22Rv1 (cell line): ENCODE measurements around the gene ATG4B.
A peak's percentile ranks its signal among the peaks of the same experiment; 100 is the strongest.
"Not testable (repeated sequence)": the region's sequence is repeated elsewhere in the genome, so short reads cannot be mapped to it uniquely, and the experiment has no call there.

ENCODE experiments used
- H3K27ac ChIP-seq: fragments of 450-650 bp; 2 replicates; pipeline ENCODE4 v1.5.1; 2017
- CTCF ChIP-seq: fragments of 450-650 bp; IDR thresholded peaks from 2 replicates; pipeline ENCODE4 v1.5.1; 2017; ENCODE audit warnings: mild to moderate bottlenecking
- ZFX ChIP-seq: fragments of 450-650 bp; IDR thresholded peaks from 2 replicates; pipeline ENCODE4 v1.6.1; 2017; ENCODE audit warnings: antibody characterized with exemption, borderline replicate concordance

ATG4B gene

GRCh38 chr2:241637018-241637794, at the start of gene ATG4B, which contains the start of gene THAP4:
ATG4B (plus strand) TSS chr2:241637693; CDS start chr2:241637715, 22 bp downstream.
THAP4 (minus strand) TSS chr2:241637158; CDS start chr2:241637017, 141 bp downstream.
- TF ChIP-seq ZFX = no peak
- no peak for TF ChIP-seq CTCF
- peak within 1 kb of the TSS; percentile 94 for H3K27ac ChIP-seq

GRCh38 chr2:241589863-241590262, 47.6 kb upstream of the ATG4B start:
- H3K27ac ChIP-seq = not testable (repeated sequence)

- H3K27ac ChIP-seq = not testable (repeated sequence)
These were observed 46.7 kb upstream of the ATG4B start for GRCh38 chr2:241590496-241591455.

- TF ChIP-seq CTCF = no peak
- no peak for TF ChIP-seq ZFX
- no peak overlapping the region for H3K27ac ChIP-seq
These were observed 45.2 kb upstream of the ATG4B start for GRCh38 chr2:241592126-241592845.

GRCh38 chr2:241593271-241593670, 44.2 kb upstream of the ATG4B start:
- no peak overlapping the region for H3K27ac ChIP-seq
- TF ChIP-seq CTCF (no peak), ZFX (no peak)

- TF ChIP-seq ZFX = no peak
- peak; percentile 40 for TF ChIP-seq CTCF
- H3K27ac ChIP-seq = no peak overlapping the region
These were observed 41.8 kb upstream of the ATG4B start for GRCh38 chr2:241595600-241596140.

- H3K27ac ChIP-seq = no peak overlapping the region
- TF ChIP-seq CTCF = no peak
- TF ChIP-seq ZFX = no peak
These were observed 39.9 kb upstream of the ATG4B start for GRCh38 chr2:241597561-241597960.
